Kidney capillary endothelial cell (primary cell): ENCODE measurements around the gene STRADB.
"Not testable (repeated sequence)": the region's sequence is repeated elsewhere in the genome, so short reads cannot be mapped to it uniquely, and the experiment has no call there.

Source experiments
- DNase-seq: peaks from one replicate; pipeline ENCODE4 v3.0.0-alpha.2; 2018; ENCODE audit warnings: low spot score

STRADB gene, protein sequence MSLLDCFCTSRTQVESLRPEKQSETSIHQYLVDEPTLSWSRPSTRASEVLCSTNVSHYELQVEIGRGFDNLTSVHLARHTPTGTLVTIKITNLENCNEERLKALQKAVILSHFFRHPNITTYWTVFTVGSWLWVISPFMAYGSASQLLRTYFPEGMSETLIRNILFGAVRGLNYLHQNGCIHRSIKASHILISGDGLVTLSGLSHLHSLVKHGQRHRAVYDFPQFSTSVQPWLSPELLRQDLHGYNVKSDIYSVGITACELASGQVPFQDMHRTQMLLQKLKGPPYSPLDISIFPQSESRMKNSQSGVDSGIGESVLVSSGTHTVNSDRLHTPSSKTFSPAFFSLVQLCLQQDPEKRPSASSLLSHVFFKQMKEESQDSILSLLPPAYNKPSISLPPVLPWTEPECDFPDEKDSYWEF

GRCh38 chr2:201451292-201452057 lies at the start of gene STRADB, which contains the start of gene TRAK2:
STRADB (plus strand) TSS chr2:201451740; CDS start chr2:201454841, 3,101 bp downstream.
TRAK2 (minus strand) TSS chr2:201451458; CDS start chr2:201420507, 30,951 bp downstream.
- DNase-seq: peak; percentile 95

DNA sequence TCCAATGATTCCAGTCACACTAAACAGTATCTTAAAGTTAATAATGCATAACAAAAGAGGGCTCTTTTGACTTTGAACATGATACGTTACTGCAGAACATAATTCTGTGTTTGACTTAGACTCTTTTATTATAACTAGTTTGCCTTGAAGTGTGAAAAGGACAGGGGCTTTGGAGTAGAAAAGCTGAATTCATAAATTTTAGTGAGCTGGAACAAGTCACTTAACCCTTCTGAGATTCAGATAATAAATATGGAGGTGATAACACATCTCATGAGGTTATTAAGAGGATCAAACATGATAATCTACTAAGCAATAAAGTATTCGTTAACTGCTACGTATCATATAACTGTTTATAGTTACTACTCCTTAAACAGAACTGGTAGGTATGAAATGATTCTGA lies 49.7 kb upstream of the STRADB start:
- no peak for DNase-seq

- no peak for DNase-seq
Measured at GRCh38 chr2:201402651-201403562, 48.6 kb upstream of the STRADB start.

- no peak for DNase-seq
Measured at GRCh38 chr2:201403880-201404279, 47.7 kb upstream of the STRADB start.

GRCh38 chr2:201404699-201405280 lies 46.8 kb upstream of the STRADB start:
- no peak for DNase-seq

DNA sequence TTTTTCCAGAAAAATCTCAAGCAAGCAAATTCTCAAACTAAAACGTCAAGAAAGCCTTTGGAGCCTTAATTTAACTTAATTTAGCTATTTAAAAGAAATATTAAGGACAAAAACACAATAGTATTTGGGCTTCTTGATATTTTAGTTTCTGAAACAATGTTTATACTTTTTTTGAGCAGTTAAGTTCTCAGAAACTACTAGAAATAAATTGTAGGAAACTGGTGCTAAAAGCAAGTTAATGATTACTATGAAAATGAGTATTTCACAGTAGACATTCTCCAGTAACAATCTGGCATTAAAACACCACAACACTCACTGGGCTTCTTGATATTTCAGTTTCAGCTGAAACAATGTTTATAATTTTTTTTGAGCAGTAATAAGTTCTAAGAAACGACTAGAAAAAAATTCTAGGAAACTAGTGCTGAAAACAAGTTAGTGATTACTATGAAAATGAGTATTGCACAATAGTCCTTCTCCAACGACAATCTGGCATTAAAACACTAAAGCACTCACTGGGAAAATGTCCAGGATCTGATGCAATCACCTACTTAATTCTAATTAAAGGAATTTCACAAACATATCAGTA lies 45.4 kb upstream of the STRADB start:
- no peak for DNase-seq

DNA sequence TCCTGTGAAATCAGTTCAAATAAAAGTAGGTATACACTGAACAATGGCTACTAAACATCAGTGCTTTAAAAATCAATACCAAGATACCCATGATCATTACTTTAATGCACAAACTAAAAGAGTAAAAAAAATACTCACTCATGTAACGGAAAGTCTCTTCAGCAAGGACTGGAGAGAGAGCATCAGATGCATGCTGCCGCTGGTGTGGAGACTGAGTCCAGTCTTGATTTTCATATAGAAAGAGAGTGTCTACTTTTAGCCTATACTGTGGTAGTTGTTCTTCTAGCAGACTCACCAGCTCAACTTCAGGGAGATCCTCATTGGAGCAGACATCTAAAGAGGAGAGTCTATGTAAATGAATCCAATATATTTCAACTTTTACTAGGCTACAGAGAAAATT lies 44.3 kb upstream of the STRADB start:
- DNase-seq: no peak

GRCh38 chr2:201408931-201409330 lies 42.6 kb upstream of the STRADB start:
- no peak for DNase-seq

DNA sequence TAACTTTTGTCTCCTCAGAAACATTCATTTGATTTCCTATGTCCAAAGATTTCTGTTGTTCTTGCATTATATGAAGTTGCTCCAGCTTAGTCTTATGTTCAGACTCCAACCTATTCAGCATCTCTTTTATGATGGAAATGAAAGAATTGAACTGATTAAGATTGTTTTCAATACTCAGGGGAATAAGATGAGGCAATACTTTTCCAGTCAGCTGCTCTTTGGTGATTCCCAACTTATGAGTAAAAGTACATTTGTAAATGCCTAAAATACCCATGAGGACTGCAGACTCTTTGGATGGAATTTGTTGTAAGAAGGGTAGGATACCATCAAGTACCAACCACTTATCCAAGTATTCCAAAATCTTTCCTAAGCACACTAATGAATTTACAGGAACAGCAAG lies 40.1 kb upstream of the STRADB start:
- DNase-seq: no peak

DNA sequence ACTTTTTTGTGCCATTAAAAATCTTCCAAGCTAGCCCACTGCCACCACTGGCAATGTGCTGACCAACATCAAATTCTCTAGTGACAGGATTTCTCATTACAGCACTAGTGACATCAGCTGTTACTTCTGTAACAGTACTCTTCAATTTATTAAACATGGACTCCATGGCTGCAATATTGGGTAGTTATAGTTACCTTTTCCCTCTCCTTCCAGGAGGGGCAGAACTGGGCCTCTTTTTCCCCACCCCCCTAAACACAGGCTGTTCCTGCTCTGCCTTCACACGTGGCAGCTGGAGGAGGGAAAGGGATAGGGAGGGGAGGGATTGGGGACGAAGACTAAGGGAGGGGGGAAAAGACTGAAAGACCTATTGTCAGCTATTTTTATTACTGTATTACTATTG lies 38.4 kb upstream of the STRADB start:
- no peak for DNase-seq

- DNase-seq: no peak
Measured at GRCh38 chr2:201413552-201413951, 38.0 kb upstream of the STRADB start.

DNA sequence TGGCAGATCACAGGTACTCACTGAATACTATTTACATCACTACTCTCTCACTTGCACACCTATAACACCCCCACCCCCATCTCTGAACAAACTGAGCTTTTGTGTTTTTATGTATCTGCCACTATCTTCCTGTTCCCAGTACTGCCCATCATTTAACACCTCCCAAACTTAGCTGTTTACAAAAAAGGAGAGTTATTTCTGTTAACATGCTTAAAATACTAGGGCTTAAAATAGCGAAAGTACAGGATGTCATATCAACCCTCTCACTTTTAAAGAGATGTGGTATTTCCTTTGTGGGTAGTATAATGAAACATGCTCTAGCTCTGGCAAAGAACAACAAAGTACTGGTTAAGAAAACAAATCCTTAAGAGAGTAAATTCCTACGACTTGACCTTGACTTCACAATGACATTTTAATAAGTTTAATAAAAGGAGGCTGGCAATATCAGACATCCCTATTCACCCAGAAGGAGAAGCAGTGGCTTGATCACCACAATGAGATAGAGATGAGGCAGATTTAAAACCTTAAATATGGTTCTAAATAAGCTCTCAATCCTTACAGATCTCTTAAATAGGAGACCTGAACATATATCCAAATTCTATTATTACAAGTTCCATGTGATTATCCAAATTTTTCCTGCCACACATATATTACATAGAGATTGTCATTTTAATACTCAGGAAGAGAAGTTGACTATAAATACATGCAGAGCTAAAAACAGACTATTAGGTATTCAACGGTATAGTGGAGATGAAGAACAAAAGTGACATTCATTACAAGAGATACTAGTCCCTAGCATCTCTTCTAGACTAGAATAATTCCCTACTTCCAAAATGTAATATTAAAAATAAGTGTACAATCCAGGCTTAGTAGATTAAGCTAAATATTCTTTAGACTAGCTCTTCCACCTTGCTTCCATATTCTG lies 37.2 kb upstream of the STRADB start:
- peak; percentile 17 for DNase-seq

GRCh38 chr2:201415149-201415548 lies 36.4 kb upstream of the STRADB start:
- peak; percentile 18 for DNase-seq

DNA sequence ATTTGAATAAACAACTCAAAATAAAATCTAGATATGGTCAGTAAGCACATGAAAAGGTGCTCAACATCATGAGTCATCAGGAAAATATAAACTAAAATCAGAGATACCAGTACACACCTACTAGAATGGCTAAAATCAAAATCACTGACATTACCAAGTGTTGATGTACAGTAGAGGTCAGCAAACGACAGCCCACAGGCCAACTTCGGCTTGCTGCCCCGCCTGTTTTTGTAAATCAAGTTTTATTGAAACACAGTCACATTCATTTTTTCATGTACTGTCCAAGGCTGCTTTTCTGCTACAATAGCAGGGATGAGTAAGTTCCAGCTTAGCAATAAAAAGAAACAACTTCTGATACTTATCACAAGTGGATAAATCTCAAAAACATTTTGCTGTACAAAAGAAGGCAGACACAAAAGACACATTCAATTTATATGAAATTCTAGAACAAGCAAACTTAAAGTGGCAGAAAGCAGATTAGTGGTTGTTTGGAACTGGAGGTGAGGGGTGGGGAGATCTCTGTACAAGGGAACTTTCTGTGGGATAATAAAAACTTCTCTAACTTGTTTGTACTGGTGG lies 32.4 kb upstream of the STRADB start:
- no peak for DNase-seq

- no peak for DNase-seq
Measured at GRCh38 chr2:201419986-201420385, 31.6 kb upstream of the STRADB start.

DNA sequence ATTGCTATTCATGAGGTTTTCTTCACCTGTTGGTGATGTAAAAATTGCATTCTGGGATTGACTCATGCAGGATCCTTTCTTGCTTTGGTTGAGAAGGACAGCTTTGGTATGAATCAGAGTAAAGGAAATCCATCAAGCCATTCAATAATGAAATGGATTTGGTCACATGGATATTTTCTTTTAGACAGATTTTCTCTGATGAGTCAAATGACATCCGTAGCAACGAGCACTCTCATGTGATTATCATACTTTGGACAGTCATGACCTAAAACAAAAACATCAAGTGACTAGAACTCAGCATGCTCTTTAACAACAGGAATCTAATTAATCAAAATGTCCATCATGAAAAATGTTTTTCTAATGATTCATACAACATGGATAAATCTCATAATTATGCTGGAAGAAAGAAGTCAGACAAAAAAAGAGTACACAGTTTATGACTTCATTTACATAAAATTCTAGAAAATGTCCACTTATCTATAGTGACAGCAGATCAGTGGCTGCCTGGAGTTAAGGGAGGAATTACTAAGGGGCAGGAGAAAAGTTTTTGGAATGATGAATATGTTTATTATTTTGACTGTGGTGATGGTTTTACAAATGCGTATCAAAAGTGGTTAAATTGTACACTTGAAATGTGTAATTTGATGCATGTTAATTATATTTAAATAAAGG lies 31.0 kb upstream of the STRADB start:
- peak; percentile 82 for DNase-seq

DNA sequence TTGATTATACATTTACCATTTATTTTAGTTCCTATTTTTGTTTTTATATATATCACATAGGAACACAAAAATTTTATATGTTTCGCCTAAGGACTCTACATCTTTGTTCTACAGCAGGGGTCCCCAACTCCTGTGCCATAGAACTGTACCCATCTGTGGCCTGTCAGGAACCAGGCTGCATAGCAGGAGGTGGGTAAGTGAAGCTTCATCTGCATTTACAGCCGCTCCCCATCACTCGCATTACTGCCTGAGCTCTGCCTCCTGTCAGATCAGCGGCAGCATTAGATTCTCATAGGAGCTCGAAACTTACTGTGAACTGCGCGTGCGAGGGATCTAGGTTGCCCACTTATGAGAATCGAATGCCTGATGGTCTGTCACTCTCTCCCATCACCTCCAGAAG lies 25.6 kb upstream of the STRADB start:
- no peak for DNase-seq

DNA sequence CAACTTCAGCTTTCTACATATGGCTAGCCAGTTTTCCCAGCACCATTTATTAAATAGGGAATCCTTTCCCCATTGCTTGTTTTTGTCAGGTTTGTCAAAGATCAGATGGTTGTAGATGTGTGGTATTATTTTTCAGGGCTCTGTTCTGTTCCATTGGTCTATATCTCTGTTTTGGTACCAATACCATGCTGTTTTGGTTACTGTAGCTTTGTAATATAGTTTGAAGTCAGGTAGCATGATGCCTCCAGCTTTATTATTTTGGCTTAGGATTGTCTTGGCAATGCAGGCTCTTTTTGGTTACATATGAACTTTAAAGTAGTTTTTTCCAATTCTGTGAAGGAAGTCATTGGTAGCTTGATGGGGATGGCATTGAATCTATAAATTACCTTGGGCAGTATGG lies 23.2 kb upstream of the STRADB start:
- not testable (repeated sequence) for DNase-seq

DNA sequence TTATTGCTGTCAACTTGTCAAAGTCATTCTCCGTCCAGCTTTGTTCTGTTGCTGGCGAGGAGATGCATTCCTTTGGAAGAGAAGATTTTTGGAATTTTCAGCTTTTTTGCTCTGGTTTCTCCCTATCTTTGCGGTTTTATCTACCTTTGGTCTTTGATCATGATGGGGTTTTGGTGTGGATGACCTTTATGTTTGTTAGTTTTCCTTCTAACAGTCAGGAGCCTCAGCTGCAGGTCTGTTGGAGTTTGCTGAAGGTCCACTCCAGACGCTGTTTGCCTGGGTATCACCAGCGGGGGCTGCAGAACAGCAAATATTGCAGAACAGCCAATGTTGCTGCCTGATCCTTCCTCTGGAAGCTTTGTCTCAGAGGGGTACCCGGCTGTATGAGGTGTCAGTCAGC lies 21.7 kb upstream of the STRADB start:
- not testable (repeated sequence) for DNase-seq
